Neuronal stem cell (in vitro differentiated cells): ENCODE results near the gene TMA7.
A peak's percentile ranks its signal among the peaks of the same experiment; 100 is the strongest.
"Not testable (repeated sequence)": the region's sequence is repeated elsewhere in the genome, so short reads cannot be mapped to it uniquely, and the experiment has no call there.

Experiments
- DNase-seq: peaks from one replicate; pipeline ENCODE4 v3.0.0-alpha.2; 2013; ENCODE audit warnings: low spot score
- H2AFZ ChIP-seq: one replicate; pipeline ENCODE4 v1.6.1; 2013; ENCODE audit warnings: mild to moderate bottlenecking, low read length, inconsistent platforms
- H2AK5ac ChIP-seq: 2 replicates; pipeline ENCODE4 v1.6.1; 2013; ENCODE audit warnings: low read depth, mild to moderate bottlenecking, inconsistent platforms, low read length, moderate library complexity, mixed read lengths
- H2BK120ac ChIP-seq: 2 replicates; pipeline ENCODE4 v1.6.1; 2013; ENCODE audit warnings: low read depth, mild to moderate bottlenecking, inconsistent platforms, low read length, moderate library complexity, mixed read lengths
- H2BK12ac ChIP-seq: one replicate; pipeline ENCODE4 v1.6.1; 2013; ENCODE audit warnings: low read length, inconsistent platforms
- H2BK15ac ChIP-seq: 2 replicates; pipeline ENCODE4 v1.6.1; 2013; ENCODE audit warnings: mild to moderate bottlenecking, low read length, inconsistent platforms, mixed read lengths
- H2BK5ac ChIP-seq: one replicate; pipeline ENCODE4 v1.6.1; 2013; ENCODE audit warnings: inconsistent platforms, mild to moderate bottlenecking, low read length, moderate library complexity
- H3K14ac ChIP-seq: one replicate; pipeline ENCODE4 v1.6.1; 2013; ENCODE audit warnings: low read length, inconsistent platforms
- H3K18ac ChIP-seq: 2 replicates; pipeline ENCODE4 v1.6.1; 2013; ENCODE audit warnings: low read length, inconsistent platforms
- H3K23ac ChIP-seq: 2 replicates; pipeline ENCODE4 v1.6.1; 2013; ENCODE audit warnings: low read depth, mild to moderate bottlenecking, mixed read lengths, low read length, inconsistent platforms; ENCODE audit not compliant: poor library complexity
- H3K27ac ChIP-seq: replicated peaks from 3 replicates; pipeline ENCODE4 v1.5.1; 2013; ENCODE audit warnings: low read length, inconsistent platforms
- H3K27me3 ChIP-seq, 3 experiments: 2 replicates each; pipeline ENCODE4 v1.6.1; 2013; ENCODE audit warnings: low read length in 3 of 3, mild to moderate bottlenecking in 2 of 3, inconsistent platforms in 1 of 3, low read depth in 1 of 3, mixed read lengths in 1 of 3, moderate library complexity in 1 of 3; ENCODE audit not compliant: control insufficient read depth in 3 of 3, insufficient read depth in 3 of 3
- H3K36me3 ChIP-seq, 2 donors: replicated peaks in 1 of 2; 2 replicates each; pipeline ENCODE4 v1.6.1; 2013; ENCODE audit warnings: low read length in 2 of 2; ENCODE audit not compliant: control insufficient read depth in 2 of 2, insufficient read depth in 2 of 2
- H3K4ac ChIP-seq: 2 replicates; pipeline ENCODE4 v1.6.1; 2013; ENCODE audit warnings: inconsistent platforms, mild to moderate bottlenecking, low read length, moderate library complexity
- H3K4me1 ChIP-seq, 2 donors: 1 replicate in 1 of 2; 2 replicates in 1 of 2; pipeline ENCODE4 v1.6.1; 2013; ENCODE audit warnings: low read length in 2 of 2, low read depth in 1 of 2; ENCODE audit not compliant: control insufficient read depth in 2 of 2, insufficient read depth in 1 of 2
- H3K4me2 ChIP-seq: one replicate; pipeline ENCODE4 v1.6.1; 2013; ENCODE audit warnings: mild to moderate bottlenecking, low read length, inconsistent platforms; ENCODE audit not compliant: insufficient read depth, poor library complexity, severe bottlenecking
- H3K4me3 ChIP-seq, 2 donors: 2 replicates each; pipeline ENCODE4 v1.5.1; 2013; ENCODE audit warnings: low read length in 2 of 2, mild to moderate bottlenecking in 2 of 2, inconsistent platforms in 1 of 2, moderate library complexity in 1 of 2
- H3K79me1 ChIP-seq: one replicate; pipeline ENCODE4 v1.6.1; 2013; ENCODE audit warnings: low read depth, mild to moderate bottlenecking, inconsistent platforms, low read length, moderate library complexity
- H3K9ac ChIP-seq: one replicate; pipeline ENCODE4 v1.6.1; 2013; ENCODE audit warnings: mild to moderate bottlenecking, low read depth, low read length, inconsistent platforms; ENCODE audit not compliant: poor library complexity
- H3K9me3 ChIP-seq, 2 donors: replicated peaks in 1 of 2; 2 replicates each; pipeline versions ENCODE3 to v1.6.1; 2013; ENCODE audit warnings: low read length in 2 of 2, mild to moderate bottlenecking in 2 of 2, inconsistent platforms in 1 of 2, low read depth in 1 of 2, mixed read lengths in 1 of 2, moderate library complexity in 1 of 2; ENCODE audit not compliant: control insufficient read depth in 2 of 2, insufficient read depth in 1 of 2
- H4K8ac ChIP-seq: one replicate; pipeline ENCODE4 v1.6.1; 2013; ENCODE audit warnings: low read depth, mild to moderate bottlenecking, inconsistent platforms, low read length, moderate library complexity
- H4K91ac ChIP-seq: one replicate; pipeline ENCODE4 v1.6.1; 2013; ENCODE audit warnings: low read length, low read depth, mild to moderate bottlenecking, inconsistent platforms; ENCODE audit not compliant: poor library complexity
- WGBS, 2 donors: extraction: QIAGEN DNeasy Blood & Tissue Kit; methylation state at CpG; one replicate each; pipeline ENCODE4 v1.1.7; 2013; ENCODE audit warnings: missing lambda C conversion rate in 2 of 2, mixed read lengths in 1 of 2; ENCODE audit not compliant: insufficient read length in 2 of 2, insufficient replicate concordance in 1 of 2; ENCODE audit errors: extremely low coverage in 2 of 2; 5-methylcytosine and 5-hydroxymethylcytosine counted together

The TMA7 gene

DNA sequence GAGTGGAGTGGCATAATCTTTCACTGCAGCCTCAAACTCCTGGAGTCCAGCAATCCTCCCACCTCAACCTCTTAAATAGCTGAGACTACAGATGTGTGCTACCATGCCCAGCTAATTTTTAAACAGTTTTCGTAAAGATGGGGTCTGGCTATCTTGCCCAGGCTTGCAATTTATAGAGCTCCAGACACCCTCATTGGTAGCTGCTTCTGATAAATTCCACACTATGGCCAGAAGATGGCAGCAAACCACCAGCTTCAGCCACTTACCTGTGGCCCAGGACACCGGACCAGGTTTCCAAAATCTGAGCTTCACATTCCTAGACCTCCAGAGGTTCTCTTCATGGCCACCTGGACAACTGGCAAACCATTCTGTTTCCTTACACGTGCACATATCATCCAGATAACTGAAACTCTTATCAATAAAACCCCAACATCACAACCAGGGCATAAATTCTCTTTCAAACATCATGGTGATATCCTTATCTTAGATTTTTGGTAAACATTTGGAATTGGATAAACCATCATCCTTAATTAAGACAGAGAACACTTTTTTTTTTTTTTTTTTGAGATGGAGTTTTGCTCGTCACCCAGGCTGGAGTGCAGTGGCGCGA, 39.1 kb upstream of the TMA7 start:
- peak; percentile 37 for DNase-seq
- H3K27ac ChIP-seq, result no peak overlapping the region
- no peaks in the 10 kb centered on the region for H3K27me3 ChIP-seq
- H3K9me3 ChIP-seq, result peaks cover 0 to 1% of the 10 kb centered on the region in 2 donors
- peaks cover 2% of the 10 kb centered on the region for H3K79me1 ChIP-seq
- no peak overlapping the region for H2BK5ac ChIP-seq
- peaks cover 28 to 44% of the 10 kb centered on the region in 2 donors for H3K36me3 ChIP-seq
- no peaks in the 10 kb centered on the region for H3K4me1 ChIP-seq
- no peak overlapping the region for H3K14ac ChIP-seq
- WGBS, 2 donors, result no CpG with 5 or more reads among the region's 6 CpGs
- H3K23ac ChIP-seq, result no peak overlapping the region
- H4K8ac ChIP-seq, result no peak overlapping the region
- H3K4me3 ChIP-seq, result no peak overlapping the region
- H3K18ac ChIP-seq, result no peak overlapping the region
- H2AK5ac ChIP-seq, result no peak overlapping the region
- H2BK15ac ChIP-seq, result no peak overlapping the region
- H2BK12ac ChIP-seq, result no peak overlapping the region
- no peak overlapping the region for H3K4me2 ChIP-seq
- H4K91ac ChIP-seq, result no peak overlapping the region
- no peak overlapping the region for H2BK120ac ChIP-seq
- H3K4ac ChIP-seq, result no peak overlapping the region
- no peak overlapping the region for H3K9ac ChIP-seq
- no peak overlapping the region for H2AFZ ChIP-seq

GRCh38 chr3:48401434-48401901, 38.6 kb upstream of the TMA7 start:
- H2BK5ac ChIP-seq, H3K9ac ChIP-seq, H2BK12ac ChIP-seq, H3K4me1 ChIP-seq, H4K8ac ChIP-seq, H3K14ac ChIP-seq, H2BK15ac ChIP-seq, H2BK120ac ChIP-seq, H3K27me3 ChIP-seq, DNase-seq, H3K79me1 ChIP-seq, H3K4me2 ChIP-seq, H3K4ac ChIP-seq, H2AFZ ChIP-seq, H3K23ac ChIP-seq, H3K27ac ChIP-seq, H3K18ac ChIP-seq, H3K4me3 ChIP-seq, H2AK5ac ChIP-seq, H3K9me3 ChIP-seq, H4K91ac ChIP-seq: not testable (repeated sequence)
- no CpG with 5 or more reads among the region's 12 CpGs for WGBS, 2 donors
- H3K36me3 ChIP-seq, result peaks cover 33 to 49% of the 10 kb centered on the region in 2 donors

DNA sequence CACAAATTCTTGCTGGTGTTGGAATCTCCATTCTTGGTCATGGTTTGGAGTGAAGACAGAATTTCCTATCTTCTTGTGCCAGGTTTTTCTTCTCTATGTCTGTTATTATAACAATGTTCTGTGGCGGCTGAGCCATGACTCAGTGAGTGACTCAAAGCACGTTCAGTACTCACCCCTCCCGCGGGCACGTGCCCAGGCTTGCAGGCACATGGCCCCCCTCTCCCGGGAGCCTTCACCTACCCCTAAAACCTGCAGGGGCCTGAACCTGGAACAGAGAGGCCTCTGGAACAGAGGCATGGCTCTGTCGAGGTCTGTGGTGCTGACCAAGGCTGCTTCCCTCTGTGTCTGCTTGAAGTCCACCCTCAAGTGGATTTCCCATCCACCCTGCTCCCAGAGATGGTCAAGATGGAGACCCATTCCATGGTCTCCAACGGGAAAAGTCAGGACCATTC, 37.8 kb upstream of the TMA7 start:
- H3K4me2 ChIP-seq, result no peak overlapping the region
- no peaks in the 10 kb centered on the region for H3K4me1 ChIP-seq
- no peak for DNase-seq
- no peak overlapping the region for H3K9ac ChIP-seq
- H3K23ac ChIP-seq, result no peak overlapping the region
- peaks cover 2% of the 10 kb centered on the region for H3K79me1 ChIP-seq
- peaks cover 0 to 1% of the 10 kb centered on the region in 2 donors for H3K9me3 ChIP-seq
- no peak overlapping the region for H3K4me3 ChIP-seq
- H4K8ac ChIP-seq, result no peak overlapping the region
- H2BK15ac ChIP-seq, result no peak overlapping the region
- H2BK12ac ChIP-seq, result no peak overlapping the region
- H4K91ac ChIP-seq, result no peak overlapping the region
- no peak overlapping the region for H3K18ac ChIP-seq
- H3K27ac ChIP-seq, result no peak overlapping the region
- no peak overlapping the region for H2BK120ac ChIP-seq
- no peak overlapping the region for H2AFZ ChIP-seq
- H2AK5ac ChIP-seq, result no peak overlapping the region
- no peaks in the 10 kb centered on the region for H3K27me3 ChIP-seq
- H3K14ac ChIP-seq, result no peak overlapping the region
- peaks cover 41 to 58% of the 10 kb centered on the region in 2 donors for H3K36me3 ChIP-seq
- H3K4ac ChIP-seq, result no peak overlapping the region
- WGBS, 2 donors, result no CpG with 5 or more reads among the region's 8 CpGs
- no peak overlapping the region for H2BK5ac ChIP-seq

- Histone ChIP-seq H3K27me3 (no peaks in the 10 kb centered on the region), H3K18ac (no peak overlapping the region), H2AFZ (no peak overlapping the region), H3K36me3 (peaks cover 44 to 64% of the 10 kb centered on the region in 2 donors), H3K4me2 (no peak overlapping the region), H4K8ac (no peak overlapping the region), H2AK5ac (no peak overlapping the region), H2BK120ac (no peak overlapping the region), H3K4me1 (no peaks in the 10 kb centered on the region), H3K4ac (no peak overlapping the region), H4K91ac (no peak overlapping the region), H3K23ac (no peak overlapping the region), H2BK5ac (no peak overlapping the region), H3K27ac (no peak overlapping the region), H3K9ac (no peak overlapping the region), H3K9me3 (peaks cover 0 to 1% of the 10 kb centered on the region in 2 donors), H2BK12ac (no peak overlapping the region), H3K14ac (no peak overlapping the region), H2BK15ac (no peak overlapping the region), H3K79me1 (peaks cover 2% of the 10 kb centered on the region), H3K4me3 (no peak overlapping the region)
- no peak for DNase-seq
- no CpG with 5 or more reads among the region's 3 CpGs for WGBS, 2 donors
Measured at GRCh38 chr3:48402907-48403306, 37.1 kb upstream of the TMA7 start.
